KMS-11 (cell line): ENCODE data around the gene RPIA.

Experiments used
- H2AFZ ChIP-seq: fragments of 200-600 bp; sonication (generic); 2 replicates; pipeline ENCODE4 v1.6.1; 2016; ENCODE audit warnings: antibody characterized with exemption, mixed run types, low read depth
- H3K27ac ChIP-seq: fragments of 200-600 bp; sonication (generic); 2 replicates; pipeline ENCODE4 v1.6.1; 2016; ENCODE audit warnings: mild to moderate bottlenecking, mixed run types
- H3K27me3 ChIP-seq: fragments of 200-600 bp; sonication (generic); 2 replicates; pipeline ENCODE4 v1.6.1; 2017; ENCODE audit warnings: mild to moderate bottlenecking, low read depth, mixed run types, moderate library complexity; ENCODE audit not compliant: insufficient read depth
- H3K36me3 ChIP-seq: fragments of 200-600 bp; sonication (generic); 2 replicates; pipeline ENCODE4 v1.6.1; 2017; ENCODE audit warnings: mild to moderate bottlenecking, mixed run types; ENCODE audit not compliant: insufficient read depth
- H3K4me1 ChIP-seq: fragments of 200-600 bp; sonication (generic); 2 replicates; pipeline ENCODE4 v1.6.1; 2016; ENCODE audit warnings: mild to moderate bottlenecking, low read depth, mixed run types; ENCODE audit not compliant: poor library complexity, severe bottlenecking
- H3K4me2 ChIP-seq: fragments of 200-600 bp; sonication (generic); 2 replicates; pipeline ENCODE4 v1.7.0; 2016; ENCODE audit warnings: mild to moderate bottlenecking, mixed run types
- H3K4me3 ChIP-seq: fragments of 200-600 bp; sonication (generic); IDR thresholded peaks from 2 replicates; pipeline ENCODE4 v1.6.1; 2017; ENCODE audit warnings: low read depth, low read length, mixed read lengths; ENCODE audit not compliant: insufficient read depth
- H3K79me2 ChIP-seq: fragments of 200-600 bp; sonication (generic); 2 replicates; pipeline ENCODE4 v1.6.1; 2016; ENCODE audit warnings: low read depth, mixed run types; ENCODE audit not compliant: insufficient read depth
- H3K9ac ChIP-seq: fragments of 200-600 bp; sonication (generic); 2 replicates; pipeline ENCODE4 v1.6.1; 2016; ENCODE audit warnings: mild to moderate bottlenecking, mixed run types
- H4K20me1 ChIP-seq: fragments of 200-600 bp; sonication (generic); 2 replicates; pipeline ENCODE4 v1.6.1; 2016; ENCODE audit warnings: mild to moderate bottlenecking, mixed run types; ENCODE audit not compliant: insufficient read depth
- TF ChIP-seq, protein P1 (sequence below): fragments of 200-600 bp; sonication (generic); conservative IDR thresholded peaks from 2 replicates; pipeline ENCODE4 v1.6.1; 2017; ENCODE audit warnings: low read depth, mild to moderate bottlenecking, antibody characterized with exemption, low read length, moderate library complexity, mixed read lengths

Gene RPIA

GRCh38 chr2:88751768-88752167 is 60.3 kb downstream of the RPIA start:
- peaks cover 29% of the 10 kb centered on the region; the same call in 1 of the 2 replicates for H3K79me2 ChIP-seq
- peaks cover 100% of the 10 kb centered on the region for H3K4me1 ChIP-seq
- no peak overlapping the region for H2AFZ ChIP-seq
- no peaks in the 10 kb centered on the region for H3K27me3 ChIP-seq
- H3K4me2 ChIP-seq: peak overlapping the region; percentile 96
- no peak overlapping the region for H3K4me3 ChIP-seq
- TF ChIP-seq, protein P1, sequence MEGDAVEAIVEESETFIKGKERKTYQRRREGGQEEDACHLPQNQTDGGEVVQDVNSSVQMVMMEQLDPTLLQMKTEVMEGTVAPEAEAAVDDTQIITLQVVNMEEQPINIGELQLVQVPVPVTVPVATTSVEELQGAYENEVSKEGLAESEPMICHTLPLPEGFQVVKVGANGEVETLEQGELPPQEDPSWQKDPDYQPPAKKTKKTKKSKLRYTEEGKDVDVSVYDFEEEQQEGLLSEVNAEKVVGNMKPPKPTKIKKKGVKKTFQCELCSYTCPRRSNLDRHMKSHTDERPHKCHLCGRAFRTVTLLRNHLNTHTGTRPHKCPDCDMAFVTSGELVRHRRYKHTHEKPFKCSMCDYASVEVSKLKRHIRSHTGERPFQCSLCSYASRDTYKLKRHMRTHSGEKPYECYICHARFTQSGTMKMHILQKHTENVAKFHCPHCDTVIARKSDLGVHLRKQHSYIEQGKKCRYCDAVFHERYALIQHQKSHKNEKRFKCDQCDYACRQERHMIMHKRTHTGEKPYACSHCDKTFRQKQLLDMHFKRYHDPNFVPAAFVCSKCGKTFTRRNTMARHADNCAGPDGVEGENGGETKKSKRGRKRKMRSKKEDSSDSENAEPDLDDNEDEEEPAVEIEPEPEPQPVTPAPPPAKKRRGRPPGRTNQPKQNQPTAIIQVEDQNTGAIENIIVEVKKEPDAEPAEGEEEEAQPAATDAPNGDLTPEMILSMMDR: no peak
- no peaks in the 10 kb centered on the region for H4K20me1 ChIP-seq
- peaks cover 11% of the 10 kb centered on the region; the same call in 1 of the 2 replicates for H3K36me3 ChIP-seq
- peak overlapping the region; percentile 98 for H3K27ac ChIP-seq
- H3K9ac ChIP-seq: peak overlapping the region; percentile 85; the same call in 1 of the 2 replicates

- peaks cover 97% of the 10 kb centered on the region for H3K4me1 ChIP-seq
- TF ChIP-seq, protein P1: no peak
- peak overlapping the region; percentile 98 for H3K27ac ChIP-seq
- H2AFZ ChIP-seq: peak overlapping the region; percentile 10; the same call in 1 of the 2 replicates
- H4K20me1 ChIP-seq: no peaks in the 10 kb centered on the region
- H3K4me3 ChIP-seq: peak overlapping the region; percentile 94
- H3K27me3 ChIP-seq: no peaks in the 10 kb centered on the region
- H3K79me2 ChIP-seq: peaks cover 29% of the 10 kb centered on the region; the same call in 1 of the 2 replicates
- H3K36me3 ChIP-seq: no peaks in the 10 kb centered on the region; the same call in 1 of the 2 replicates
- H3K4me2 ChIP-seq: peak overlapping the region; percentile 96
- peak overlapping the region; percentile 85 for H3K9ac ChIP-seq
Observed at GRCh38 chr2:88753833-88754584, 62.5 kb downstream of the RPIA start.

- Histone ChIP-seq H4K20me1 (no peaks in the 10 kb centered on the region), H3K4me2 (peak overlapping the region; percentile 96), H3K27me3 (no peaks in the 10 kb centered on the region), H3K4me1 (peaks cover 89% of the 10 kb centered on the region), H3K79me2 (peaks cover 21% of the 10 kb centered on the region; the same call in 1 of the 2 replicates), H3K4me3 (peak overlapping the region; percentile 94), H3K27ac (peak overlapping the region; percentile 98), H3K9ac (peak overlapping the region; percentile 85), H2AFZ (peak overlapping the region; percentile 10; the same call in 1 of the 2 replicates), H3K36me3 (no peaks in the 10 kb centered on the region; the same call in 1 of the 2 replicates)
- TF ChIP-seq, protein P1: no peak
Observed at GRCh38 chr2:88754585-88755320, 63.3 kb downstream of the RPIA start.

GRCh38 chr2:88755836-88756235 is 64.4 kb downstream of the RPIA start:
- H3K36me3 ChIP-seq: no peaks in the 10 kb centered on the region; the same call in 1 of the 2 replicates
- no peak overlapping the region for H2AFZ ChIP-seq
- peaks cover 82% of the 10 kb centered on the region for H3K4me1 ChIP-seq
- peaks cover 14% of the 10 kb centered on the region; the same call in 1 of the 2 replicates for H3K79me2 ChIP-seq
- H3K27me3 ChIP-seq: no peaks in the 10 kb centered on the region
- H4K20me1 ChIP-seq: no peaks in the 10 kb centered on the region
- H3K9ac ChIP-seq: peak overlapping the region; percentile 85
- TF ChIP-seq, protein P1: no peak; the same call in 1 of the 2 replicates
- peak overlapping the region; percentile 98 for H3K27ac ChIP-seq
- H3K4me3 ChIP-seq: peak overlapping the region; percentile 6
- H3K4me2 ChIP-seq: peak overlapping the region; percentile 96
